IPS-18c (cell line): ENCODE measurements around the gene COL4A2.

Experiments
- H3K4me3 ChIP-seq: 2 replicates; pipeline ENCODE4 v1.7.0; 2013; ENCODE audit warnings: low read depth, mild to moderate bottlenecking, low read length, moderate library complexity; ENCODE audit not compliant: insufficient read depth
- H3K9me3 ChIP-seq: one replicate; pipeline ENCODE4 v1.6.1; 2013; ENCODE audit warnings: mild to moderate bottlenecking, low read length, moderate library complexity; ENCODE audit not compliant: control insufficient read depth, insufficient read depth

Gene COL4A2

DNA sequence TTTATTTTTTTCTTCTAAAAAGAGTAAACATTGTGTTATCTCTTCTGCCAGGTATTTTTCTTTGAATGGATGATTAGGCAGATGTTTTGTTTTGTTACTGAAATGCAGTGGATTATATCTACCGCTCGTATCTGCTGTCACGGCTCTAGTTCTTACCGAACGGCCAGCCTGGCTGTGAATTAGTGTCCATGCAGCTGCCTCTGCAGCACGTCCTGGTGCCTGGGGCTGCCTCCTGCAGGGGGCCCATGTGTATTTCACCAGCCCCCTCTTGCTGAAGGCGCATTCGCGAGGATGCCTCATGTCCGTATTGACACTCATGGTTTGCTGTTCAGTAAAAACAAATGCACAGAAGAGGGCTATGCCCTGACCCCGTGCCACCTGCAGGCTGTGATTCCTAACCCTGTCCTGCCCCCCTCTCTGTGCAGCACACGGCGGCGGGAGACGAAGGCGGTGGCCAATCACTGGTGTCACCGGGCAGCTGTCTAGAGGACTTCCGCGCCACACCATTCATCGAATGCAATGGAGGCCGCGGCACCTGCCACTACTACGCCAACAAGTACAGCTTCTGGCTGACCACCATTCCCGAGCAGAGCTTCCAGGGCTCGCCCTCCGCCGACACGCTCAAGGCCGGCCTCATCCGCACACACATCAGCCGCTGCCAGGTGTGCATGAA lies 204.6 kb downstream of the COL4A2 start:
- H3K4me3 ChIP-seq, result no peak overlapping the region
- no peaks in the 10 kb centered on the region for H3K9me3 ChIP-seq

- Histone ChIP-seq H3K9me3 (no peaks in the 10 kb centered on the region), H3K4me3 (no peak overlapping the region)
These were observed 205.2 kb downstream of the COL4A2 start for GRCh38 chr13:110512198-110512740.

GRCh38 chr13:110516500-110516899 lies 209.4 kb downstream of the COL4A2 start:
- H3K9me3 ChIP-seq, result no peaks in the 10 kb centered on the region
- no peak overlapping the region for H3K4me3 ChIP-seq

- Histone ChIP-seq H3K4me3 (no peak overlapping the region), H3K9me3 (no peaks in the 10 kb centered on the region)
These were observed 210.6 kb downstream of the COL4A2 start for GRCh38 chr13:110517505-110518225.

GRCh38 chr13:110518226-110518525 lies 211.1 kb downstream of the COL4A2 start:
- no peak overlapping the region for H3K4me3 ChIP-seq
- no peaks in the 10 kb centered on the region for H3K9me3 ChIP-seq

DNA sequence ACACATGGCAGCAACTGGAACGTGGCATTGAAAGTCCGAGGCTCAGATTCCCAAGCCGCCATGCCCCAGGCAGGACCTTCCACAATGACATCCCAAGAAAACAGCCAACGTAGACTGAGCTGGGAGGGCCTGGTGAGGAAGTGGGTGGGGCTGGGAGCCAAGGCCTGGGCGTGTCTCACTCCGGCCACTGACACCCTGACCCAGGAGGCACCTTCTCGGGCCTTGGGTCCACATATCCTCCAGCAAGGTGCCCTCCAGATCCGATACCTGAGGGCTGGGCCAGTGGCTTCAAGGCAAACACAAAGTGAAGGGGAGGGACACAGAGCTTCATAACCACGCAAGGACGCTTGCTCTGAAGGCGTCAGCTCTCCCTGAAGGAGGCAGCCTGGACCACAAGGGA lies 211.5 kb downstream of the COL4A2 start:
- Histone ChIP-seq H3K4me3 (no peak overlapping the region), H3K9me3 (no peaks in the 10 kb centered on the region)

DNA sequence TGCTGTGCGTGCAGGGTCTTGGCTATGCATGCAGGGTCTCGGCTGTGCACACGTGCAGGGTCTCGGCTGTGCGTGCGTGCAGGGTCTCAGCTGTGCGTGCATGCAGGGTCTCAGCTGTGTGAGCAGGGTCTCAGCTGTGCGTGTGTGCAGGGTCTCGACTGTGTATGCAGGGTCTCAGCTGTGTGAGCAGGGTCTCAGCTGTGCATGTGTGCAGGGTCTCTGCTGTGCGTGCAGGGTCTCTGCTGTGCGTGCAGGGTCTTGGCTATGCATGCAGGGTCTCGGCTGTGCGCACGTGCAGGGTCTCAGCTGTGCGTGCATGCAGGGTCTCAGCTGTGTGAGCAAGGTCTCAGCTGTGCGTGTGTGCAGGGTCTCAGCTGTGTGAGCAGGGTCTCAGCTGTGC lies 212.0 kb downstream of the COL4A2 start:
- H3K9me3 ChIP-seq, result no peaks in the 10 kb centered on the region
- H3K4me3 ChIP-seq, result no peak overlapping the region

- H3K9me3 ChIP-seq, result no peaks in the 10 kb centered on the region
These were observed 212.4 kb downstream of the COL4A2 start for GRCh38 chr13:110519506-110519905.

GRCh38 chr13:110520431-110521295 lies 213.6 kb downstream of the COL4A2 start:
- no peaks in the 10 kb centered on the region for H3K9me3 ChIP-seq
- H3K4me3 ChIP-seq, result no peak overlapping the region

More at GRCh38 chr13:110519506-110519905, 212.4 kb downstream of the COL4A2 start:
- no peak overlapping the region for H3K4me3 ChIP-seq

- no peaks in the 10 kb centered on the region for H3K9me3 ChIP-seq
- H3K4me3 ChIP-seq, result no peak overlapping the region
These were observed 214.2 kb downstream of the COL4A2 start for GRCh38 chr13:110521296-110521680.

DNA sequence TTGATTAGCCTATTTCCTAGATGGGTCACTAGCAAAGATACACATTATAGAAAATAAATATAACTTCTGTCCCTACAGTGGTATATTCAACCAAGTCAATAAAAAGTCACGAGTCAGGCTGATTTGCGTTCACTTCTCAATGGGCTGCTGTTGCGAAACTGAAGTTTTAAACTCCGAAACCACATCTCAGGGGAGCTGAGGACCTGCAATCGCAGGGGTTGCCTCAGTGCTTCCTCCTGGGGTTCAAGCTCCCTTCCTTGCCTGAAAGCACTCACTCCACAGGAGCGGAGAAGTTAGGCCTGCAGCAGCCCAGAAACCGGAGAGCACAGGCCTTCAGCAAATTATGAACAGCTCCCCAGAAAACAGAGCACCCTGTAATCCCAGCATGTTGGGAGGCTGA lies 214.9 kb downstream of the COL4A2 start:
- Histone ChIP-seq H3K9me3 (no peaks in the 10 kb centered on the region), H3K4me3 (no peak overlapping the region)

GRCh38 chr13:110522721-110523120 lies 215.6 kb downstream of the COL4A2 start:
- Histone ChIP-seq H3K9me3 (no peaks in the 10 kb centered on the region), H3K4me3 (no peak overlapping the region)

- no peak overlapping the region for H3K4me3 ChIP-seq
- H3K9me3 ChIP-seq, result no peaks in the 10 kb centered on the region
These were observed 216.1 kb downstream of the COL4A2 start for GRCh38 chr13:110523180-110523579.

- no peak overlapping the region for H3K4me3 ChIP-seq
- no peaks in the 10 kb centered on the region for H3K9me3 ChIP-seq
These were observed 216.9 kb downstream of the COL4A2 start for GRCh38 chr13:110523838-110524540.

GRCh38 chr13:110524541-110525257 lies 217.6 kb downstream of the COL4A2 start:
- H3K9me3 ChIP-seq, result peaks cover 1% of the 10 kb centered on the region
- H3K4me3 ChIP-seq, result no peak overlapping the region
